ENCODE data around the gene DPY19L1.
"Not testable (repeated sequence)": the region's sequence is repeated elsewhere in the genome, so short reads cannot be mapped to it uniquely, and the experiment has no call there.

The DPY19L1 gene

GRCh38 chr7:35037211-35037525 lies at the start of gene DPY19L1:
DPY19L1 (minus strand) TSS chr7:35037485; CDS start chr7:35037394, 91 bp downstream.
- no peak for DNase-seq

- not testable (repeated sequence) for DNase-seq
Measured at GRCh38 chr7:35079517-35079916, 42.2 kb upstream of the DPY19L1 start.

- not testable (repeated sequence) for DNase-seq
Measured at GRCh38 chr7:35074008-35074407, 36.7 kb upstream of the DPY19L1 start.

GRCh38 chr7:35072950-35073827 lies 35.9 kb upstream of the DPY19L1 start:
- not testable (repeated sequence) for DNase-seq

- not testable (repeated sequence) for DNase-seq
Measured at GRCh38 chr7:35069084-35069483, 31.8 kb upstream of the DPY19L1 start.

- not testable (repeated sequence) for DNase-seq
Measured at GRCh38 chr7:35065382-35065781, 28.1 kb upstream of the DPY19L1 start.

- DNase-seq = not testable (repeated sequence)
Measured at GRCh38 chr7:35058571-35058970, 21.3 kb upstream of the DPY19L1 start.

- not testable (repeated sequence) for DNase-seq
Measured at GRCh38 chr7:35057505-35058451, 20.5 kb upstream of the DPY19L1 start.

- DNase-seq = not testable (repeated sequence)
Measured at GRCh38 chr7:35055733-35056132, 18.4 kb upstream of the DPY19L1 start.

GRCh38 chr7:35053488-35054175 lies 16.3 kb upstream of the DPY19L1 start:
- not testable (repeated sequence) for DNase-seq

- not testable (repeated sequence) for DNase-seq
Measured at GRCh38 chr7:35048390-35048789, 11.1 kb upstream of the DPY19L1 start.

- not testable (repeated sequence) for DNase-seq
Measured at GRCh38 chr7:35047912-35048305, 10.6 kb upstream of the DPY19L1 start.

GRCh38 chr7:35047263-35047911 lies 10.1 kb upstream of the DPY19L1 start:
- DNase-seq = not testable (repeated sequence)

GRCh38 chr7:35043301-35043700 lies 6.0 kb upstream of the DPY19L1 start:
- DNase-seq = not testable (repeated sequence)

- DNase-seq = no peak
Measured at GRCh38 chr7:35040906-35041305, 3.6 kb upstream of the DPY19L1 start.

GRCh38 chr7:35039343-35039742 lies 2.1 kb upstream of the DPY19L1 start:
- DNase-seq = no peak

GRCh38 chr7:35038354-35038753 lies 1.1 kb upstream of the DPY19L1 start:
- DNase-seq = no peak

- peak; percentile 29 for DNase-seq
Measured at GRCh38 chr7:35037526-35038341, 449 bp upstream of the DPY19L1 start.

- no peak for DNase-seq
Measured at GRCh38 chr7:35036361-35037171, 719 bp downstream of the DPY19L1 start.

- no peak for DNase-seq
Measured at GRCh38 chr7:35035511-35035961, 1.7 kb downstream of the DPY19L1 start.
